H1 (cell line): ENCODE measurements around the gene LRRC4C. TPM values are rescaled to one million over a fixed set of nuclear protein-coding genes. Genes with fewer than 3 reads are reported as not detected.

Experiments
- CTCF ChIA-PET: fragments of 300-600 bp; sonication (Branson Sonifier 250); formaldehyde crosslinking; loops from one replicate; lab custom pipeline; 2021; ENCODE audit not compliant: partially characterized antibody; lab: Charles Lee
- POLR2A ChIA-PET: fragments of 300-600 bp; sonication (Branson Sonifier 250); formaldehyde crosslinking; loops from one replicate; lab custom pipeline; 2021; ENCODE audit warnings: inconsistent platforms; ENCODE audit not compliant: partially characterized antibody; lab: Charles Lee
- DNase-seq, 2 experiments: peaks; one replicate each; pipeline versions ENCODE4 v3.0.0 to v3.0.0-alpha.2; 2010 to 2022; ENCODE audit warnings: low spot score in 2 of 2, low read depth in 1 of 2, mixed read lengths in 1 of 2
- FAIRE-seq: peaks from 2 replicates; lab custom pipeline; 2011; peaks lifted over from hg19 to GRCh38; lab: Jason Lieb, UNC
- H2AFZ ChIP-seq: 2 replicates; pipeline ENCODE4 v1.8.1; 2012; ENCODE audit warnings: low read length, inconsistent platforms
- H2AK5ac ChIP-seq: 2 replicates; pipeline ENCODE4 v1.6.1; 2013; ENCODE audit warnings: low read depth, low read length
- H2BK120ac ChIP-seq: replicated peaks from 2 replicates; pipeline ENCODE3; 2013; ENCODE audit warnings: low read depth, low read length, inconsistent platforms
- H2BK12ac ChIP-seq: 2 replicates; pipeline ENCODE4 v1.6.1; 2013; ENCODE audit warnings: low read depth, low read length
- H2BK15ac ChIP-seq: 2 replicates; pipeline ENCODE4 v1.6.1; 2013; ENCODE audit warnings: low read length
- H2BK20ac ChIP-seq: 2 replicates; pipeline ENCODE4 v1.6.1; 2013; ENCODE audit warnings: low read length
- H2BK5ac ChIP-seq: 2 replicates; pipeline ENCODE4 v1.6.1; 2013; ENCODE audit warnings: low read depth, low read length
- H3K14ac ChIP-seq: 2 replicates; pipeline ENCODE4 v1.6.1; 2013; ENCODE audit warnings: inconsistent platforms; ENCODE audit not compliant: insufficient read length
- H3K18ac ChIP-seq: 2 replicates; pipeline ENCODE4 v1.6.1; 2013; ENCODE audit warnings: low read length; ENCODE audit errors: extremely low read depth
- H3K23ac ChIP-seq: 2 replicates; pipeline ENCODE4 v1.6.1; 2013; ENCODE audit warnings: inconsistent platforms; ENCODE audit not compliant: insufficient read length
- H3K23me2 ChIP-seq: 2 replicates; pipeline ENCODE4 v1.6.1; 2013; ENCODE audit warnings: low read depth, low read length
- H3K27ac ChIP-seq: 2 replicates; pipeline ENCODE4 v1.6.1; 2011; ENCODE audit warnings: low read depth, low read length, inconsistent platforms
- H3K27me3 ChIP-seq, 4 experiments: replicated peaks in 1 of 4; 1 replicate in 1 of 4; 2 replicates in 3 of 4; pipeline versions ENCODE4 v1.6.1 to v1.8.1; 2011 to 2013; ENCODE audit warnings: low read length in 3 of 4, mild to moderate bottlenecking in 3 of 4, inconsistent platforms in 2 of 4, mixed read lengths in 2 of 4, moderate library complexity in 1 of 4; ENCODE audit not compliant: control insufficient read depth in 3 of 4, insufficient read depth in 3 of 4; ENCODE audit errors: extremely low read depth in 1 of 4
- H3K36me3 ChIP-seq, 4 experiments: 2 replicates each; pipeline versions ENCODE4 v1.6.1 to v1.8.1; 2011 to 2013; ENCODE audit warnings: mild to moderate bottlenecking in 4 of 4, low read length in 3 of 4, moderate library complexity in 2 of 4, control low read depth in 1 of 4, inconsistent platforms in 1 of 4; ENCODE audit not compliant: insufficient read depth in 4 of 4, control insufficient read depth in 2 of 4
- H3K4ac ChIP-seq: replicated peaks from 2 replicates; pipeline ENCODE3; 2013; ENCODE audit warnings: low read length, low read depth, mixed read lengths, inconsistent platforms; ENCODE audit not compliant: insufficient read length
- H3K4me1 ChIP-seq, 4 experiments: replicated peaks in 1 of 4; 1 replicate in 1 of 4; 2 replicates in 3 of 4; pipeline versions ENCODE4 v1.6.1 to v1.8.1; 2011 to 2013; ENCODE audit warnings: low read length in 3 of 4, inconsistent platforms in 2 of 4, mixed read lengths in 1 of 4; ENCODE audit not compliant: insufficient read depth in 4 of 4, control insufficient read depth in 3 of 4
- H3K4me2 ChIP-seq, 2 experiments: 2 replicates each; pipeline versions ENCODE4 v1.6.1 to v1.8.1; 2011 to 2013; ENCODE audit warnings: low read depth in 2 of 2, low read length in 2 of 2, control low read depth in 1 of 2, inconsistent platforms in 1 of 2, mild to moderate bottlenecking in 1 of 2; ENCODE audit not compliant: insufficient read depth in 1 of 2
- H3K4me3 ChIP-seq, 4 experiments: fragments of 200-600, 300-600 bp in 1 of 4; sonication (generic), shearing (Covaris generic), sonication (Bioruptor Twin) in 1 of 4; 2 replicates each; pipeline versions ENCODE4 v1.5.1 to v1.8.1; 2011 to 2016; ENCODE audit warnings: low read length in 4 of 4, low read depth in 3 of 4, control low read depth in 2 of 4, inconsistent platforms in 2 of 4, mild to moderate bottlenecking in 2 of 4, mixed read lengths in 1 of 4, moderate library complexity in 1 of 4; ENCODE audit not compliant: insufficient read depth in 2 of 4; ENCODE audit errors: extremely low read depth in 1 of 4
- H3K56ac ChIP-seq: replicated peaks from 2 replicates; pipeline ENCODE3; 2013; ENCODE audit warnings: low read depth, mild to moderate bottlenecking, mixed read lengths, low read length, inconsistent platforms; ENCODE audit not compliant: insufficient read length
- H3K79me1 ChIP-seq: 2 replicates; pipeline ENCODE4 v1.6.1; 2013; ENCODE audit warnings: low read depth, low read length, control low read depth
- H3K79me2 ChIP-seq, 2 experiments: 2 replicates each; pipeline versions ENCODE4 v1.6.1 to v1.8.1; 2012 to 2013; ENCODE audit warnings: low read length in 2 of 2, mild to moderate bottlenecking in 2 of 2, inconsistent platforms in 1 of 2; ENCODE audit not compliant: insufficient read depth in 2 of 2, control insufficient read depth in 1 of 2
- H3K9ac ChIP-seq, 4 experiments: replicated peaks in 1 of 4; 1 replicate in 1 of 4; 2 replicates in 3 of 4; pipeline versions ENCODE4 v1.6.1 to v1.8.1; 2011 to 2013; ENCODE audit warnings: low read depth in 3 of 4, low read length in 3 of 4, control low read depth in 2 of 4, mild to moderate bottlenecking in 2 of 4, moderate library complexity in 2 of 4, inconsistent platforms in 1 of 4; ENCODE audit errors: extremely low read depth in 1 of 4
- H3K9me3 ChIP-seq, 2 experiments: 2 replicates each; pipeline versions ENCODE4 v1.6.1 to v1.8.1; 2012 to 2013; ENCODE audit warnings: mild to moderate bottlenecking in 2 of 2, moderate library complexity in 2 of 2, control low read depth in 1 of 2, inconsistent platforms in 1 of 2, low read depth in 1 of 2, low read length in 1 of 2, mixed read lengths in 1 of 2; ENCODE audit not compliant: insufficient read depth in 2 of 2
- H4K20me1 ChIP-seq, 2 experiments: replicated peaks in 1 of 2; 2 replicates each; pipeline versions ENCODE3 to v1.8.1; 2011 to 2013; ENCODE audit warnings: inconsistent platforms in 2 of 2, low read length in 2 of 2, mild to moderate bottlenecking in 1 of 2; ENCODE audit not compliant: insufficient read depth in 2 of 2, control insufficient read depth in 1 of 2
- H4K5ac ChIP-seq: 2 replicates; pipeline ENCODE4 v1.6.1; 2013; ENCODE audit warnings: low read length, low read depth, mixed read lengths, inconsistent platforms; ENCODE audit not compliant: insufficient read length
- H4K8ac ChIP-seq: 2 replicates; pipeline ENCODE4 v1.8.0; 2013; ENCODE audit warnings: mild to moderate bottlenecking, moderate library complexity, low read length, inconsistent platforms; ENCODE audit not compliant: insufficient read depth; ENCODE audit errors: extremely low read depth
- H4K91ac ChIP-seq: replicated peaks from 2 replicates; pipeline ENCODE3; 2013; ENCODE audit warnings: low read length, mixed read lengths, inconsistent platforms; ENCODE audit not compliant: insufficient read length
- CHD2 ChIP-seq: IDR thresholded peaks from 2 replicates; pipeline ENCODE4 v1.6.1; 2012; ENCODE audit warnings: low read length, improper control_type of control experiment
- EP300 ChIP-seq, 2 experiments: IDR thresholded peaks; 1 replicate in 1 of 2; 2 replicates in 1 of 2; pipeline ENCODE4 v1.6.1; 2011 to 2012; ENCODE audit warnings: low read depth in 2 of 2, low read length in 2 of 2, mild to moderate bottlenecking in 2 of 2, borderline replicate concordance in 1 of 2, inconsistent platforms in 1 of 2, moderate library complexity in 1 of 2
- RBBP5 ChIP-seq: IDR thresholded peaks from 2 replicates; pipeline ENCODE4 v1.7.1; 2012; ENCODE audit warnings: low read depth, mild to moderate bottlenecking, inconsistent platforms, low read length, moderate library complexity, borderline replicate concordance
- TCF12 ChIP-seq: IDR thresholded peaks from 2 replicates; pipeline ENCODE4 v1.6.1; 2011; ENCODE audit warnings: low read depth, mild to moderate bottlenecking, low read length
- WGBS, 2 experiments: shearing (Covaris generic) in 1 of 2; methylation state at CpG; one replicate each; pipeline versions ENCODE4 v1.1.6 to v1.1.7; 2013 to 2015; ENCODE audit warnings: low lambda C conversion rate in 2 of 2, mixed read lengths in 2 of 2, inconsistent platforms in 1 of 2, low coverage in 1 of 2, missing lambda C conversion rate in 1 of 2; ENCODE audit not compliant: insufficient replicate concordance in 2 of 2, insufficient coverage in 1 of 2, insufficient read length in 1 of 2; ENCODE audit errors: extremely low coverage in 1 of 2, missing lambda C conversion rate in 1 of 2; 5-methylcytosine and 5-hydroxymethylcytosine counted together
- polyA plus RNA-seq, 7 experiments: library from polyadenylated mRNA; depleted of rRNA in 3 of 7; stranded (reverse) in 5 of 7; unstranded in 2 of 7; fragments of >200 nt in 5 of 7; fragments of 200-250 nt in 2 of 7; gene quantifications; 1 replicate in 5 of 7; 2 replicates in 1 of 7; 4 replicates in 1 of 7; pipeline versions ENCODE4 v1.2.1 to v1.2.3, GENCODE V29; 2011 to 2013; ENCODE audit warnings: missing spikeins in 2 of 7, mixed read lengths in 2 of 7
- total RNA-seq: library from RNA; stranded (reverse); fragmentation: NEBNext Ultra II Directional; extraction: Animal tissue kit (Norgen Biotek cat#: 25700); gene quantifications from 2 replicates; pipeline ENCODE4 v1.2.1, GENCODE V29; 2021

The LRRC4C gene
- total and polyA plus RNA-seq, 2 of the 8 experiments (the other 6 are each of a cell fraction or from before 2014, with no cell fraction given), result 0.23 to 2.2 TPM

- FAIRE-seq (no peak), DNase-seq (no peak)
- Histone ChIP-seq H3K79me2 (no peaks in the 10 kb centered on the region), H3K23me2 (no peaks in the 10 kb centered on the region), H3K27ac (no peak overlapping the region), H2BK12ac (no peak overlapping the region), H3K36me3 (no peaks in the 10 kb centered on the region), H2BK5ac (no peak overlapping the region), H3K4me3 (no peak overlapping the region), H3K4ac (no peak overlapping the region), H3K9ac (no peak overlapping the region), H2BK20ac (no peak overlapping the region), H2AFZ (no peak overlapping the region), H3K79me1 (no peaks in the 10 kb centered on the region), H4K91ac (no peak overlapping the region), H2AK5ac (no peak overlapping the region), H2BK120ac (no peak overlapping the region), H3K14ac (no peak overlapping the region), H3K4me2 (no peak overlapping the region), H3K9me3 (no peaks in the 10 kb centered on the region), H4K8ac (no peak overlapping the region), H3K27me3 (no peaks in the 10 kb centered on the region), H3K18ac (no peak overlapping the region), H4K20me1 (no peaks in the 10 kb centered on the region), H3K56ac (no peak overlapping the region), H2BK15ac (no peak overlapping the region), H3K4me1 (no peaks in the 10 kb centered on the region), H4K5ac (no peak overlapping the region), H3K23ac (no peak overlapping the region)
- CTCF ChIA-PET, result interaction anchor here (1.5 kb wide), 1 partner anchor 10 kb away, joined by 6 read pairs; no protein-coding TSS in a partner anchor
- 81% methylated on average over 3 of the region's 3 CpGs; no CpG with 5 or more reads in 1 of the 2 experiments for WGBS, 2 experiments
- no peak for TF ChIP-seq CHD2
- no peak for TF ChIP-seq TCF12
- TF ChIP-seq RBBP5, result no peak
- no peak for TF ChIP-seq EP300 (IDR thresholded peaks at IDR 0.05; ENCODE audit: borderline replicate concordance in 1 of 2, low read depth in 2 of 2, low read length in 2 of 2)
- POLR2A ChIA-PET, result no interaction called here
Observed at GRCh38 chr11:41320238-41320637, 139.2 kb downstream of the LRRC4C start.
